Forelimb muscle (tissue), 1 donor: Measurements from ENCODE around the gene DNTTIP2. TPM values are rescaled to one million over a fixed set of nuclear protein-coding genes. Genes with fewer than 3 reads are reported as not detected.
A peak's percentile ranks its signal among the peaks of the same experiment; 100 is the strongest.
"Not testable (repeated sequence)": the region's sequence is repeated elsewhere in the genome, so short reads cannot be mapped to it uniquely, and the experiment has no call there.

ENCODE experiments used
- DNase-seq: peaks from one replicate; pipeline ENCODE4 v3.0.0-alpha.2; 2013; ENCODE audit warnings: low read depth
- polyA plus RNA-seq: library from polyadenylated mRNA; unstranded; fragments of 120-200 nt; gene quantifications from one replicate; pipeline ENCODE4 v1.2.1, GENCODE V29; 2013; ENCODE audit not compliant: insufficient read length

The DNTTIP2 gene
- polyA plus RNA-seq, 1 donor = 40.3 TPM

GRCh38 chr1:93842750-93843500 is 36.1 kb downstream of the DNTTIP2 start:
- no peak for DNase-seq

GRCh38 chr1:93841771-93842170 is 37.2 kb downstream of the DNTTIP2 start:
- DNase-seq = no peak

GRCh38 chr1:93840956-93841482 is 38.0 kb downstream of the DNTTIP2 start:
- DNase-seq = no peak

GRCh38 chr1:93839753-93840152 is 39.3 kb downstream of the DNTTIP2 start:
- DNase-seq = no peak

- no peak for DNase-seq
These were observed 39.7 kb downstream of the DNTTIP2 start for GRCh38 chr1:93839307-93839706.

GRCh38 chr1:93837961-93838360 is 41.0 kb downstream of the DNTTIP2 start:
- DNase-seq = no peak

- DNase-seq = not testable (repeated sequence)
These were observed 45.7 kb downstream of the DNTTIP2 start for GRCh38 chr1:93833293-93833692.

- no peak for DNase-seq
These were observed 49.9 kb downstream of the DNTTIP2 start for GRCh38 chr1:93829061-93829460.

- no peak for DNase-seq
These were observed 50.6 kb downstream of the DNTTIP2 start for GRCh38 chr1:93828367-93828755.

GRCh38 chr1:93827633-93828366 is 51.2 kb downstream of the DNTTIP2 start:
- DNase-seq = no peak

- DNase-seq = no peak
These were observed 51.9 kb downstream of the DNTTIP2 start for GRCh38 chr1:93827128-93827527.

- DNase-seq = no peak
These were observed 54.2 kb downstream of the DNTTIP2 start for GRCh38 chr1:93824834-93825233.

GRCh38 chr1:93822730-93823425 is 56.1 kb downstream of the DNTTIP2 start:
- no peak for DNase-seq

- no peak for DNase-seq
These were observed 57.4 kb downstream of the DNTTIP2 start for GRCh38 chr1:93821423-93822144.

GRCh38 chr1:93820554-93821422 is 58.2 kb downstream of the DNTTIP2 start:
- no peak for DNase-seq

GRCh38 chr1:93818570-93818959 is 60.4 kb downstream of the DNTTIP2 start:
- DNase-seq = no peak

- no peak for DNase-seq
These were observed 61.0 kb downstream of the DNTTIP2 start for GRCh38 chr1:93817819-93818569.

GRCh38 chr1:93816970-93817678 is 61.9 kb downstream of the DNTTIP2 start:
- DNase-seq = peak; percentile 25
